ENCODE measurements around the gene NFKBIA.

DNA sequence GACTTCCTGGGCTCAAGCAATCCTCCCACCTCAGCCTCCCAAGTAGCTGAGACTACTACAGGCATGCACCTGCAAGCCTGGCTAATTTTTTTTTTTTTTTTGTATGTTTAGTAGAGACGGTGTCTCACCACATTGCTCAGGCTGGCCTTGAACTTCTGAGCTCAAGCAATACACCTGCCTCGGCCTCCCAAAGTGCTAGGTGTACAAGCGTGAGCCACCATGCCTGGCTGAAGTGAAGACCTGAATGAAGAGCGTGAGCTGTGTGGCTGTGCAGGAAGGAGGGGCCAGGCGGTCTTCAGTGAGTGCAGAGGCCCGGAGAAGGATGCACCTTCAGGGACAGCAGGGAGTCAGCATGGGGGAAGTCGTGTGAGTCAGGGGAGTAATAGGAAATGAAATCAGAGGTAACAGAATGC, 14.9 kb upstream of the NFKBIA start:
- TF ChIP-seq, protein P1, sequence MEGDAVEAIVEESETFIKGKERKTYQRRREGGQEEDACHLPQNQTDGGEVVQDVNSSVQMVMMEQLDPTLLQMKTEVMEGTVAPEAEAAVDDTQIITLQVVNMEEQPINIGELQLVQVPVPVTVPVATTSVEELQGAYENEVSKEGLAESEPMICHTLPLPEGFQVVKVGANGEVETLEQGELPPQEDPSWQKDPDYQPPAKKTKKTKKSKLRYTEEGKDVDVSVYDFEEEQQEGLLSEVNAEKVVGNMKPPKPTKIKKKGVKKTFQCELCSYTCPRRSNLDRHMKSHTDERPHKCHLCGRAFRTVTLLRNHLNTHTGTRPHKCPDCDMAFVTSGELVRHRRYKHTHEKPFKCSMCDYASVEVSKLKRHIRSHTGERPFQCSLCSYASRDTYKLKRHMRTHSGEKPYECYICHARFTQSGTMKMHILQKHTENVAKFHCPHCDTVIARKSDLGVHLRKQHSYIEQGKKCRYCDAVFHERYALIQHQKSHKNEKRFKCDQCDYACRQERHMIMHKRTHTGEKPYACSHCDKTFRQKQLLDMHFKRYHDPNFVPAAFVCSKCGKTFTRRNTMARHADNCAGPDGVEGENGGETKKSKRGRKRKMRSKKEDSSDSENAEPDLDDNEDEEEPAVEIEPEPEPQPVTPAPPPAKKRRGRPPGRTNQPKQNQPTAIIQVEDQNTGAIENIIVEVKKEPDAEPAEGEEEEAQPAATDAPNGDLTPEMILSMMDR (IDR thresholded peaks at IDR 0.05; ENCODE audit: low read length), result no peak
- no peak for TF ChIP-seq EZH2 (IDR thresholded peaks at IDR 0.05; ENCODE audit: borderline replicate concordance, low read length)

Data from OCI-LY1 (cell line).